ENCODE data around the gene OPRM1. TPM values are rescaled to one million over a fixed set of nuclear protein-coding genes. Genes with fewer than 3 reads are reported as not detected.
"Not testable (repeated sequence)": the region's sequence is repeated elsewhere in the genome, so short reads cannot be mapped to it uniquely, and the experiment has no call there.

OPRM1 gene
- total RNA-seq, 1 donor from 2014 or later, result not detected

DNA sequence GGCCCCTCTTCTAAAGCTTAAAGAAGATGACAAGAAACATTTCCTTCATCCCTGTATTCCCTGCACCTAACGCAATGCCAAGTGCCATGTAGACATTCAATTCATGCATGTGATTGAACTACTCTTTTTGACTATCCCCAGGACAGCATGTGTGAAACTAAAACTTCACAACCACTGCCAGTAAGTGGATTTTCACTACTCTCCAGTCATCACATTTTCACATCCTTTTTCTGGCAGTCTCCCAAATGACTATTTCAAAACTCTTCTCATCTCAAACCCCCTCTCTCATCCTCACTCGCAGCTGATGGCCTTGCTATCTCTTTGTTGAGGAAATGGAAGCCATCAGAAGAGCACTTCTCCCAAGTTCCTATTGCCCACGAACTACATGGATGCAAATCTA lies 122.6 kb downstream of the OPRM1 start:
- Histone ChIP-seq H3K9ac (ENCODE audit: low read depth in 1 of 3, low read length in 3 of 3) (no peak overlapping the region), H3K4me3 (ENCODE audit: low read length in 3 of 3) (no peak overlapping the region), H3K27ac (ENCODE audit: low read depth, low read length) (no peak overlapping the region), H3K4me1 (ENCODE audit: control insufficient read depth in 3 of 3, insufficient read depth in 3 of 3, low read length in 3 of 3) (peaks cover 0 to 8% (median 6%) of the 10 kb centered on the region in 3 donors), H3K27me3 (ENCODE audit: control insufficient read depth in 3 of 3, insufficient read depth in 3 of 3, low read length in 3 of 3) (no peaks in the 10 kb centered on the region), H3K9me3 (ENCODE audit: control insufficient read depth in 3 of 3, low read length in 3 of 3) (peaks cover 0 to 2% (median 0%) of the 10 kb centered on the region in 3 donors), H3K36me3 (ENCODE audit: control insufficient read depth in 3 of 3, insufficient read depth in 3 of 3, low read length in 3 of 3) (no peaks in the 10 kb centered on the region)

DNA sequence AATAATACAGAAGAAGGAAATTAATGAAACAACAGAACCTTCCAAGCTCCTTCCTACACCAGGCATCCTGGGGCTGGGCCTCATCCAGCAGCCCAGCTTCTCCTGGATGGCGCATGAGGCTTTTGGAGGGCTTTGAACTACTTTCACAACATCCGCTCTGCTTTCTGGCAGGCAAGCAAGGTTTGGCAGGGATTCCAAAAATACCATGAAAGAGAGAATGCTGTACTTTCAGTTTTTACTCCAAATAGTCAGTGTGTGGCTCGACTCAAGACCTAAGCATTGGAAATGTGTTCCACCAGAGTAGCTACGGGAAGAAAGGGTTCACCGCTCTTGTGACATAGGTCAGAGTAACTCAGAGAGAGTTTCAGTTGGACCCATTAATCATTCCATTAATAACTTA lies 125.4 kb downstream of the OPRM1 start:
- Histone ChIP-seq H3K36me3 (ENCODE audit: control insufficient read depth in 3 of 3, insufficient read depth in 3 of 3, low read length in 3 of 3) (no peaks in the 10 kb centered on the region), H3K27ac (ENCODE audit: low read depth, low read length) (no peak overlapping the region), H3K9ac (ENCODE audit: low read depth in 1 of 3, low read length in 3 of 3) (no peak overlapping the region), H3K27me3 (ENCODE audit: control insufficient read depth in 3 of 3, insufficient read depth in 3 of 3, low read length in 3 of 3) (no peaks in the 10 kb centered on the region), H3K4me1 (ENCODE audit: control insufficient read depth in 3 of 3, insufficient read depth in 3 of 3, low read length in 3 of 3) (no peaks in the 10 kb centered on the region), H3K4me3 (ENCODE audit: low read length in 3 of 3) (no peak overlapping the region), H3K9me3 (ENCODE audit: control insufficient read depth in 3 of 3, low read length in 3 of 3) (peaks cover 0 to 2% (median 0%) of the 10 kb centered on the region in 3 donors)

DNA sequence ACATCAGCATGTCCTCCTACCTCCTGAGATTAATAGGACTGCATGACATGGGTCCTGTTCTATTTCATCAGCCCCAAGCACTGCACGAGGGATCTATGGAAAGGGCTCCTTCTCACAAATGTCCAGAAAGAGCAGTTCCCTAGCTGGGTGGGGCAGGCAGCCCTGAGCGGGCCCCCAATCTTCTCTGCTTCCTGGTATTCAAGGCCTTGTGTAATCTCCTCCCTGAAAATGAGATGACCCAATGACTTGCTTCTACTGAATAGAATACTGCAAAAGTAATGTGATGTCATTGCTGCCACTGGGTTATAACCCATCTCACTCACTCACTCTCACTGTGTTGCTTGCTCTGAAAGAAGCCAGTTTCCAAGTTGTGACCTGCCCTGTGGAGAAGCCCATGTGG lies 126.4 kb downstream of the OPRM1 start:
- Histone ChIP-seq H3K27ac (ENCODE audit: low read depth, low read length) (no peak overlapping the region), H3K9me3 (ENCODE audit: control insufficient read depth in 3 of 3, low read length in 3 of 3) (peaks cover 0 to 2% (median 0%) of the 10 kb centered on the region in 3 donors), H3K4me3 (ENCODE audit: low read length in 3 of 3) (no peak overlapping the region), H3K9ac (ENCODE audit: low read depth in 1 of 3, low read length in 3 of 3) (no peak overlapping the region), H3K36me3 (ENCODE audit: control insufficient read depth in 3 of 3, insufficient read depth in 3 of 3, low read length in 3 of 3) (no peaks in the 10 kb centered on the region), H3K4me1 (ENCODE audit: control insufficient read depth in 3 of 3, insufficient read depth in 3 of 3, low read length in 3 of 3) (no peaks in the 10 kb centered on the region), H3K27me3 (ENCODE audit: control insufficient read depth in 3 of 3, insufficient read depth in 3 of 3, low read length in 3 of 3) (no peaks in the 10 kb centered on the region)

DNA sequence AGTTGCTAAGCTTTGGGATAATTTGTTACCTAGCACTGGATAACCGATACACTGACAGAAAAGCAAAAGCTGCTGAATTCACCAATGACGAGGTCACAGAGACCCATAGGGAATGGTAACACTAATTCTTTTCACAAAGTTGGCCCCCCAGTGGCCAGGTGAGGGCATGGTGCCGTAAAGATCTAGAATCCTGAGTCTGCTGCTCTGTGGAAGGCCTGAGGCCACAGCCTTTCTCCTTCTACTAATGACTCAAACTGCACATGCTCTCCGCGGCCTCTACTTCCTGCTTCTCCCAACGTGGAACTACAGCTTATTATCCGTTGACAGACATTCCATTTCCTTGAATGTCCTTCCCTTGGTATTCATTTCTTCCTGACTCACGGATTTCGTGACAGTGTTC lies 127.1 kb downstream of the OPRM1 start:
- H3K4me3 ChIP-seq (ENCODE audit: low read length in 3 of 3), result no peak overlapping the region
- no peak overlapping the region for H3K9ac ChIP-seq (ENCODE audit: low read depth in 1 of 3, low read length in 3 of 3)
- no peak overlapping the region for H3K27ac ChIP-seq (ENCODE audit: low read depth, low read length)
- H3K36me3 ChIP-seq (ENCODE audit: control insufficient read depth in 3 of 3, insufficient read depth in 3 of 3, low read length in 3 of 3), result no peaks in the 10 kb centered on the region
- H3K9me3 ChIP-seq (ENCODE audit: control insufficient read depth in 3 of 3, low read length in 3 of 3), result peaks cover 0 to 2% (median 0%) of the 10 kb centered on the region in 3 donors
- no peaks in the 10 kb centered on the region for H3K27me3 ChIP-seq (ENCODE audit: control insufficient read depth in 3 of 3, insufficient read depth in 3 of 3, low read length in 3 of 3)
- no peaks in the 10 kb centered on the region for H3K4me1 ChIP-seq (ENCODE audit: control insufficient read depth in 3 of 3, insufficient read depth in 3 of 3, low read length in 3 of 3)

DNA sequence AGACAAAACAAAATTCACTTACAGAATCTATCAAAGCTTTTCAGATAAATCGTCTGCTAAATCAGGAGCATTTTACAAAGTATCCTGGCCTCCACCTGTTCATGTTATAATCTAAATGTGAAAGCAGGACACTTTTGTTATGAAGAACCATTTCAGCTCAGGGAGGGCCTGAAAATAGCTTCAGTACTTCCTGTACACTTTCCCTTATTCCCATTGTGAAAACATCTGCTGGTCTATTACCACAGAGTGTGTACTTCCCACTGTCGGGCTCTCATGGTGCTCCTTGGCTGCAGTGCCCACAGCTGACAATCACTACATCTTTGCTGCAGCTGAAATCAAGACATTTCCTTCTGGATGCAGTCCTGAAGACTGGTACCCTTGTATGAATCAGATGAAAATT lies 128.1 kb downstream of the OPRM1 start:
- Histone ChIP-seq H3K27me3 (ENCODE audit: control insufficient read depth in 3 of 3, insufficient read depth in 3 of 3, low read length in 3 of 3) (no peaks in the 10 kb centered on the region), H3K4me1 (ENCODE audit: control insufficient read depth in 3 of 3, insufficient read depth in 3 of 3, low read length in 3 of 3) (no peaks in the 10 kb centered on the region), H3K9me3 (ENCODE audit: control insufficient read depth in 3 of 3, low read length in 3 of 3) (peaks cover 0 to 2% (median 0%) of the 10 kb centered on the region in 3 donors), H3K27ac (ENCODE audit: low read depth, low read length) (no peak overlapping the region), H3K4me3 (ENCODE audit: low read length in 3 of 3) (no peak overlapping the region), H3K9ac (ENCODE audit: low read depth in 1 of 3, low read length in 3 of 3) (no peak overlapping the region), H3K36me3 (ENCODE audit: control insufficient read depth in 3 of 3, insufficient read depth in 3 of 3, low read length in 3 of 3) (no peaks in the 10 kb centered on the region)

DNA sequence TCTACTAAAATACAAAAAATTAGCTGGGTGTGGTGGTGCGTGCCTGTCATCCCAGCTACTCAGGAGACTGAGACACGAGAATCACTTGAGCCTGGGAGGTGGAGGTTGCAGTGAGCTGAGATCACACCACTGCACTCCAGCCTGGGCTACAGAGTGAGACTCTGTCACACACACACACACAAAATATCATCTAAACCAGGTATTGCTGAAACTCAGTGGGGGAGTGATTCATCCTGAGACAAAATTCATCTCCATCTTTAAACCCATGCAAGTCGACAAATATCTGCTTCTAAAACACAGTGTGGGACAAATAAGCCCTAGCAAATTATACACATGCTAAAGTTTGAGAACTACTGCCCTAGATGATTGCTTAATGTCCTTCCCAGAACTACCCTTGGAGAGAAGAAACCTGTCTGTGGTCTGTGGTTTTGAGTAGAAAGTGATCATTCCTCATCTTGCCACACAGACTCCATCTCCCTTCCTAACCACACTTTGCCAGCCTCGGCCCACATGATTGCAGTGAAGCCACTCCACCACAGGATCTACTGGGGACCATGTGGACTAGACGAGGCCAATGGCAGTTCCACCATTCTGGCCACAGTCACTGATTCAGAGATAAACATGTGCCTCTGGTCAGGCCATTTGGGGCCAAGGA lies 130.3 kb downstream of the OPRM1 start:
- no peaks in the 10 kb centered on the region for H3K4me1 ChIP-seq (ENCODE audit: control insufficient read depth in 3 of 3, insufficient read depth in 3 of 3, low read length in 3 of 3)
- no peaks in the 10 kb centered on the region for H3K27me3 ChIP-seq (ENCODE audit: control insufficient read depth in 3 of 3, insufficient read depth in 3 of 3, low read length in 3 of 3)
- H3K9me3 ChIP-seq (ENCODE audit: control insufficient read depth in 3 of 3, low read length in 3 of 3), result peaks cover 0 to 2% (median 0%) of the 10 kb centered on the region in 3 donors
- H3K27ac ChIP-seq (ENCODE audit: low read depth, low read length), result no peak overlapping the region
- H3K4me3 ChIP-seq (ENCODE audit: low read length in 3 of 3), result no peak overlapping the region
- H3K9ac ChIP-seq (ENCODE audit: low read depth in 1 of 3, low read length in 3 of 3), result no peak overlapping the region
- H3K36me3 ChIP-seq (ENCODE audit: control insufficient read depth in 3 of 3, insufficient read depth in 3 of 3, low read length in 3 of 3), result no peaks in the 10 kb centered on the region

DNA sequence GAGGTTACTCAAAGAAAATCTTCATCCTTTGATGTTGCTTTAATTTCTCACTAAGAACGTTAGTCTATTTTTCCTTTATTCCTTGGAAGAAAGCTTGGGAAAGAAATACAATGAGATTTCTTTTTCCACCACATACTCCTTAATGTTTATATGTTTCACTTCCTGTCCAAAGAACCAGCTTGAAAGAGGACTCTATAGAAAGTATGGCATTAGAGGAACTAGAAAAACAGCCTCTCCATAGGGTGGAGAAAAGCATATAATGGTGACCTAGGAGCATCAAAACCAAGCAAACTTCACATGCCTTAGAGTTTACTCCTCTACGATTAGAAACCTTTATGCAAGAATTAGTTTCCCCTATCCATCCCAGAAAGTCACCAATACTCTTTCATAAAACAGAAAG lies 131.1 kb downstream of the OPRM1 start:
- Histone ChIP-seq H3K36me3 (ENCODE audit: control insufficient read depth in 3 of 3, insufficient read depth in 3 of 3, low read length in 3 of 3) (no peaks in the 10 kb centered on the region), H3K27me3 (ENCODE audit: control insufficient read depth in 3 of 3, insufficient read depth in 3 of 3, low read length in 3 of 3) (no peaks in the 10 kb centered on the region), H3K4me3 (ENCODE audit: low read length in 3 of 3) (no peak overlapping the region), H3K4me1 (ENCODE audit: control insufficient read depth in 3 of 3, insufficient read depth in 3 of 3, low read length in 3 of 3) (no peaks in the 10 kb centered on the region), H3K9ac (ENCODE audit: low read depth in 1 of 3, low read length in 3 of 3) (no peak overlapping the region), H3K27ac (ENCODE audit: low read depth, low read length) (no peak overlapping the region), H3K9me3 (ENCODE audit: control insufficient read depth in 3 of 3, low read length in 3 of 3) (peaks cover 0 to 2% (median 0%) of the 10 kb centered on the region in 3 donors)

DNA sequence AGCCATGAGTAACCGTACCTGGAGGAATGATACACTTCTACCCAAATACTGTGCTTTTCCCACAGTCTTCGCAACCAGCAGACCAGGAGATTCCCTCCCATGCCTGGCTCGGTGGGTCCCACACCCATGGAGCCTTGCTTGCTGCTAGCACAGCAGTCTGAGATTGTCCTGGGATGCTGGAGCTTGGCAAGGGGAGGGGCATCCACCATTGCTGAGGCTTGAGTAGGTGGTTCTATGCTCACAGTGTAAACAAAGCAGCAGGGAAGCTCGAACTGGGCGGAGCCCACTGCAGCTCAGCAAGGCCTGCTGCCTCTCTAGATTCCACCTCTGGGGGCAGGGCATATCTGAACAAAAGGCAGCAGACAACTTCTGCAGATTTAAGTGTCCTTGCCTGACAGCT lies 133.4 kb downstream of the OPRM1 start:
- not testable (repeated sequence) for H3K4me3 ChIP-seq (ENCODE audit: low read length in 3 of 3); H3K27ac ChIP-seq (ENCODE audit: low read depth, low read length); H3K4me1 ChIP-seq (ENCODE audit: control insufficient read depth in 3 of 3, insufficient read depth in 3 of 3, low read length in 3 of 3); H3K36me3 ChIP-seq (ENCODE audit: control insufficient read depth in 3 of 3, insufficient read depth in 3 of 3, low read length in 3 of 3); H3K27me3 ChIP-seq (ENCODE audit: control insufficient read depth in 3 of 3, insufficient read depth in 3 of 3, low read length in 3 of 3); H3K9me3 ChIP-seq (ENCODE audit: control insufficient read depth in 3 of 3, low read length in 3 of 3); H3K9ac ChIP-seq (ENCODE audit: low read depth in 1 of 3, low read length in 3 of 3)

DNA sequence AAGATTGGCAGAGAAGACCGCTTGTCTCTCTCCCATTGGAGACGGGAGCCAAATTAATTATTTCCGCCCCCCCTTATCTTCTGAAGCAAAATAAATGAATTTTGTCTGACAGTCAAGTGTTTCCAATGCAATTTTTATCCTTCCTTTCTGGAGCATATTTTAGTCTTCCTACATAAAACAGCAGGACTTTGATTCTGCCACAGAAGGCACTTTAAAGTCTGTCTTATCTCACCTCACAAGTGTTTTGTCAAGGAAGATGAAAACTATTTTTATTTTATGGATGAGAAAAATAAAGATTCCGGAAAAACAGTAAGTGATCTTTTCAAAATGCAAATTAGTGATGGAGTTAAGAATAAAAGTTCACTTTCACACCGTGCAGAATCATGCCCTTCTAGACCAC lies 140.4 kb downstream of the OPRM1 start:
- no peak overlapping the region for H3K9ac ChIP-seq (ENCODE audit: low read depth in 1 of 3, low read length in 3 of 3)
- H3K27ac ChIP-seq (ENCODE audit: low read depth, low read length), result no peak overlapping the region
- no peaks in the 10 kb centered on the region for H3K27me3 ChIP-seq (ENCODE audit: control insufficient read depth in 3 of 3, insufficient read depth in 3 of 3, low read length in 3 of 3)
- no peaks in the 10 kb centered on the region for H3K36me3 ChIP-seq (ENCODE audit: control insufficient read depth in 3 of 3, insufficient read depth in 3 of 3, low read length in 3 of 3)
- H3K9me3 ChIP-seq (ENCODE audit: control insufficient read depth in 3 of 3, low read length in 3 of 3), result no peaks in the 10 kb centered on the region
- H3K4me1 ChIP-seq (ENCODE audit: control insufficient read depth in 3 of 3, insufficient read depth in 3 of 3, low read length in 3 of 3), result no peaks in the 10 kb centered on the region
- no peak overlapping the region for H3K4me3 ChIP-seq (ENCODE audit: low read length in 3 of 3)

DNA sequence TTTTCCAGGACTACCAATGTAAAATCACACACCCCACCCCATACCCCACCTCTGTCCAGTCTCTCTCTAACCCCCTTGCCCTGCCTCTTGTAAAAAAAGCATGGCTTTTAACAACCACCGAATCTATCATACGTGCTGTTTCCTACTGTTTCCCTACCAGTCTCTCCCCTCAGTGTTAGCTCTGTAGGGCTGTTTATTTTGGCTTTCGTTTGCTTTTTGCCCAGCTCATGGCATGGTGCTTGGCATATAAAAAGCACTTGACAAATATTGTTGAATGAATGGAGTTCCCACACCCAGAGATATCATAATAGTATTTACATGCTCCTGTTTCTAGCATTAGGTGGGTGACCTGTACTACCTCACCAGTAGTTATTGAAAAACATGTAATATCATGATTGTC lies 148.2 kb downstream of the OPRM1 start:
- Histone ChIP-seq H3K27me3 (ENCODE audit: control insufficient read depth in 3 of 3, insufficient read depth in 3 of 3, low read length in 3 of 3) (no peaks in the 10 kb centered on the region), H3K4me3 (ENCODE audit: low read length in 3 of 3) (no peak overlapping the region), H3K9ac (ENCODE audit: low read depth in 1 of 3, low read length in 3 of 3) (no peak overlapping the region), H3K4me1 (ENCODE audit: control insufficient read depth in 3 of 3, insufficient read depth in 3 of 3, low read length in 3 of 3) (no peaks in the 10 kb centered on the region), H3K27ac (ENCODE audit: low read depth, low read length) (no peak overlapping the region), H3K9me3 (ENCODE audit: control insufficient read depth in 3 of 3, low read length in 3 of 3) (no peaks in the 10 kb centered on the region), H3K36me3 (ENCODE audit: control insufficient read depth in 3 of 3, insufficient read depth in 3 of 3, low read length in 3 of 3) (no peaks in the 10 kb centered on the region)

Data from skeletal muscle tissue (tissue), 4 donors.